HAP-1 (cell line): ENCODE measurements around the gene GLRA2.
"Not testable (repeated sequence)": the region's sequence is repeated elsewhere in the genome, so short reads cannot be mapped to it uniquely, and the experiment has no call there.

Experiments
- DNase-seq, 2 experiments: peaks; one replicate each; pipeline ENCODE4 v3.0.0-alpha.2; 2016 to 2020; ENCODE audit warnings: low spot score in 2 of 2
- H3K27me3 ChIP-seq: fragments of 250-450 bp; sonication (Bioruptor Pico); 2 replicates; pipeline ENCODE4 v1.5.1; 2020; ENCODE audit warnings: low read depth, mild to moderate bottlenecking, moderate library complexity
- H3K36me3 ChIP-seq: fragments of 250-450 bp; sonication (Bioruptor Pico); replicated peaks from 2 replicates; pipeline ENCODE4 v1.5.1; 2020; ENCODE audit warnings: mild to moderate bottlenecking
- H3K4me1 ChIP-seq: fragments of 250-450 bp; sonication (Bioruptor Pico); 2 replicates; pipeline ENCODE4 v1.5.1; 2020; ENCODE audit warnings: mild to moderate bottlenecking
- H3K4me3 ChIP-seq: fragments of 250-450 bp; sonication (Bioruptor Pico); 2 replicates; pipeline ENCODE4 v1.5.1; 2020; ENCODE audit warnings: mild to moderate bottlenecking, moderate library complexity
- H3K9me3 ChIP-seq: fragments of 250-450 bp; sonication (Bioruptor Pico); 2 replicates; pipeline ENCODE4 v1.5.1; 2020; ENCODE audit warnings: mild to moderate bottlenecking, moderate library complexity
- in situ Hi-C: fragments of 300-500 bp; cut with MboI; formaldehyde crosslinking; loops from 3 replicates; pipeline ENCODE4 v1.14.3; 2020; ENCODE audit warnings: low sequenced_read_pairs, inconsistent platforms, mixed read lengths

Gene GLRA2

GRCh38 chrX:14616836-14617235, 87.5 kb downstream of the GLRA2 start:
- no peak for DNase-seq
- Histone ChIP-seq H3K4me1 (no peaks in the 10 kb centered on the region), H3K9me3 (no peaks in the 10 kb centered on the region), H3K27me3 (no peaks in the 10 kb centered on the region), H3K36me3 (no peaks in the 10 kb centered on the region), H3K4me3 (no peak overlapping the region)
- in situ Hi-C loops: no loop called here

- no peak for DNase-seq
- in situ Hi-C loops: no loop called here
These were observed 89.0 kb downstream of the GLRA2 start for GRCh38 chrX:14618177-14618965.

GRCh38 chrX:14630733-14631132, 101.4 kb downstream of the GLRA2 start:
- Histone ChIP-seq H3K36me3 (no peaks in the 10 kb centered on the region), H3K4me3 (no peak overlapping the region), H3K4me1 (no peaks in the 10 kb centered on the region), H3K27me3 (no peaks in the 10 kb centered on the region), H3K9me3 (no peaks in the 10 kb centered on the region)
- no peak for DNase-seq
- in situ Hi-C loops: no loop called here

More at GRCh38 chrX:14618177-14618965, 89.0 kb downstream of the GLRA2 start:
- Histone ChIP-seq H3K36me3 (no peaks in the 10 kb centered on the region), H3K9me3 (no peaks in the 10 kb centered on the region), H3K4me1 (no peaks in the 10 kb centered on the region), H3K27me3 (no peaks in the 10 kb centered on the region), H3K4me3 (no peak overlapping the region)

GRCh38 chrX:14641681-14642655, 112.6 kb downstream of the GLRA2 start:
- DNase-seq: no peak
- in situ Hi-C loops: no loop called here
- no peaks in the 10 kb centered on the region for H3K36me3 ChIP-seq

GRCh38 chrX:14660970-14661369, 131.6 kb downstream of the GLRA2 start:
- Histone ChIP-seq H3K4me1 (no peaks in the 10 kb centered on the region), H3K4me3 (no peak overlapping the region), H3K9me3 (no peaks in the 10 kb centered on the region), H3K27me3 (no peaks in the 10 kb centered on the region), H3K36me3 (no peaks in the 10 kb centered on the region)
- no peak for DNase-seq
- in situ Hi-C loops: no loop called here

More at GRCh38 chrX:14641681-14642655, 112.6 kb downstream of the GLRA2 start:
- Histone ChIP-seq H3K27me3 (no peaks in the 10 kb centered on the region), H3K4me1 (no peaks in the 10 kb centered on the region), H3K4me3 (no peak overlapping the region), H3K9me3 (no peaks in the 10 kb centered on the region)

GRCh38 chrX:14670819-14671218, 141.5 kb downstream of the GLRA2 start:
- Histone ChIP-seq H3K4me1 (no peaks in the 10 kb centered on the region), H3K36me3 (no peaks in the 10 kb centered on the region), H3K9me3 (no peaks in the 10 kb centered on the region), H3K27me3 (no peaks in the 10 kb centered on the region), H3K4me3 (no peak overlapping the region)
- no peak for DNase-seq
- in situ Hi-C loops: no loop called here

GRCh38 chrX:14672611-14673172, 143.4 kb downstream of the GLRA2 start:
- Histone ChIP-seq H3K4me3 (no peak overlapping the region), H3K4me1 (no peaks in the 10 kb centered on the region), H3K36me3 (no peaks in the 10 kb centered on the region), H3K27me3 (no peaks in the 10 kb centered on the region), H3K9me3 (no peaks in the 10 kb centered on the region)
- DNase-seq: no peak
- in situ Hi-C loops: no loop called here

GRCh38 chrX:14673236-14673635, 143.9 kb downstream of the GLRA2 start:
- in situ Hi-C loops: no loop called here
- DNase-seq: no peak
- Histone ChIP-seq H3K4me3 (no peak overlapping the region), H3K36me3 (no peaks in the 10 kb centered on the region), H3K4me1 (no peaks in the 10 kb centered on the region), H3K9me3 (no peaks in the 10 kb centered on the region), H3K27me3 (no peaks in the 10 kb centered on the region)

- Histone ChIP-seq H3K4me3 (no peak overlapping the region), H3K36me3 (no peaks in the 10 kb centered on the region), H3K9me3 (no peaks in the 10 kb centered on the region), H3K27me3 (no peaks in the 10 kb centered on the region), H3K4me1 (no peaks in the 10 kb centered on the region)
- DNase-seq: no peak
- in situ Hi-C loops: no loop called here
These were observed 144.4 kb downstream of the GLRA2 start for GRCh38 chrX:14673764-14674163.

- Histone ChIP-seq H3K27me3 (no peaks in the 10 kb centered on the region), H3K4me1 (no peaks in the 10 kb centered on the region), H3K4me3 (no peak overlapping the region), H3K9me3 (no peaks in the 10 kb centered on the region), H3K36me3 (no peaks in the 10 kb centered on the region)
- no peak for DNase-seq
- in situ Hi-C loops: no loop called here
These were observed 146.2 kb downstream of the GLRA2 start for GRCh38 chrX:14675500-14675899.

- in situ Hi-C loops: no loop called here
- no peak overlapping the region for H3K4me3 ChIP-seq
These were observed 147.1 kb downstream of the GLRA2 start for GRCh38 chrX:14676431-14676830.

GRCh38 chrX:14688331-14688730, 159.0 kb downstream of the GLRA2 start:
- H3K4me3 ChIP-seq, H3K9me3 ChIP-seq, DNase-seq, H3K4me1 ChIP-seq, in situ Hi-C loops, H3K27me3 ChIP-seq, H3K36me3 ChIP-seq: not testable (repeated sequence)

More at GRCh38 chrX:14676431-14676830, 147.1 kb downstream of the GLRA2 start:
- Histone ChIP-seq H3K36me3 (no peaks in the 10 kb centered on the region), H3K4me1 (no peaks in the 10 kb centered on the region), H3K9me3 (no peaks in the 10 kb centered on the region), H3K27me3 (no peaks in the 10 kb centered on the region)
- no peak for DNase-seq

- H3K27me3 ChIP-seq: no peaks in the 10 kb centered on the region
- no peaks in the 10 kb centered on the region for H3K4me1 ChIP-seq
- H3K36me3 ChIP-seq: no peaks in the 10 kb centered on the region
- H3K4me3 ChIP-seq: no peak overlapping the region
- in situ Hi-C loops: no loop called here
- H3K9me3 ChIP-seq: no peaks in the 10 kb centered on the region
- DNase-seq: no peak
These were observed 161.2 kb downstream of the GLRA2 start for GRCh38 chrX:14690553-14690952.

- in situ Hi-C loops: no loop called here
These were observed 165.3 kb downstream of the GLRA2 start for GRCh38 chrX:14694611-14695010.

More at GRCh38 chrX:14694611-14695010, 165.3 kb downstream of the GLRA2 start:
- Histone ChIP-seq H3K9me3 (no peaks in the 10 kb centered on the region), H3K36me3 (no peaks in the 10 kb centered on the region), H3K27me3 (no peaks in the 10 kb centered on the region), H3K4me3 (no peak overlapping the region), H3K4me1 (no peaks in the 10 kb centered on the region)
- no peak for DNase-seq
